ENCODE results near the gene RXFP4.
A peak's percentile ranks its signal among the peaks of the same experiment; 100 is the strongest.
"Not testable (repeated sequence)": the region's sequence is repeated elsewhere in the genome, so short reads cannot be mapped to it uniquely, and the experiment has no call there.

The RXFP4 gene, protein sequence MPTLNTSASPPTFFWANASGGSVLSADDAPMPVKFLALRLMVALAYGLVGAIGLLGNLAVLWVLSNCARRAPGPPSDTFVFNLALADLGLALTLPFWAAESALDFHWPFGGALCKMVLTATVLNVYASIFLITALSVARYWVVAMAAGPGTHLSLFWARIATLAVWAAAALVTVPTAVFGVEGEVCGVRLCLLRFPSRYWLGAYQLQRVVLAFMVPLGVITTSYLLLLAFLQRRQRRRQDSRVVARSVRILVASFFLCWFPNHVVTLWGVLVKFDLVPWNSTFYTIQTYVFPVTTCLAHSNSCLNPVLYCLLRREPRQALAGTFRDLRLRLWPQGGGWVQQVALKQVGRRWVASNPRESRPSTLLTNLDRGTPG

DNA sequence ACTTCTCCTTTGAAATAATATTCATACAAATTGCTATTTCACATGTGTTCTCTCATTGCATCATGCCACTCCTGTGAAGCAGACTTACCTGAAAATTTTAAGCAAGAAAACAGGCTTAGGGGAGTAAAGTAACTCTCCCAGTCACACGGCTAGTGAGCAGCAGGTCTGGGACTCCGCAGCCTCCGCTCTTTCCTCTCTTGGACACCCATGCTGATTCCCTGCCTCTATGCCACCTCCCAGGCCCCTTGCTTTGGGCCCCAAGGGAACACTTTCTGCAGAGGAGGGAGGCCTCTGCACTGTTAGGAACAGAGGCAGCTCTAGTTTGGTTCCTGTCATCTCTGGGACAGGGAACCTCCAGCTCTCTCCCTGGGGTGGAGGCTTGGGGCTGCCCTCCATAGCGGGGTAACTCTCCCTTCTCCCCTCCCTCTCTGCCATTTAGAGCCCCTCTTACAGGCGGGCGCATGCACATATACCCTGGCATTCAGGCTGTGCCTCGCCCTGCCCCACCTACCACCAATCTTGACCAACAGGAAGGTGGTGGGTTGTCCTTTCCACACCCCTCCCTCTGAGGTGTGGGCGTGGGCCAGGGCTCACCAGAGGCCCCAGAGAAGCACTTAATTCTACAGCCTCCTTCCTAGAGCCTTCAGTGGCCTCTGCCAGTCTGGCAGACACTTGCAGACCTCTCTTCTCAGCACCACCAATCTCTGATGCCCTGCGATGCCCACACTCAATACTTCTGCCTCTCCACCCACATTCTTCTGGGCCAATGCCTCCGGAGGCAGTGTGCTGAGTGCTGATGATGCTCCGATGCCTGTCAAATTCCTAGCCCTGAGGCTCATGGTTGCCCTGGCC, at the start of gene RXFP4:
TSS of gene RXFP4 (plus strand) at position 646 of the 852 bp plus-strand sequence. CDS start at position 718, 72 bp downstream.
- DNase-seq (ENCODE audit: low read depth in 3 of 3), result no peak

GRCh38 chr1:155892796-155893195, 48.6 kb upstream of the RXFP4 start:
- DNase-seq (ENCODE audit: low read depth in 3 of 3), result no peak

- no peak for DNase-seq (ENCODE audit: low read depth in 3 of 3)
Observed at GRCh38 chr1:155893389-155894142, 47.9 kb upstream of the RXFP4 start.

- DNase-seq (ENCODE audit: low read depth in 3 of 3), result not testable (repeated sequence)
Observed at GRCh38 chr1:155895617-155896016, 45.8 kb upstream of the RXFP4 start.

- DNase-seq (ENCODE audit: low read depth in 3 of 3), result not testable (repeated sequence)
Observed at GRCh38 chr1:155896476-155896875, 45.0 kb upstream of the RXFP4 start.

GRCh38 chr1:155897746-155898145, 43.7 kb upstream of the RXFP4 start:
- DNase-seq (ENCODE audit: low read depth in 3 of 3), result no peak

DNA sequence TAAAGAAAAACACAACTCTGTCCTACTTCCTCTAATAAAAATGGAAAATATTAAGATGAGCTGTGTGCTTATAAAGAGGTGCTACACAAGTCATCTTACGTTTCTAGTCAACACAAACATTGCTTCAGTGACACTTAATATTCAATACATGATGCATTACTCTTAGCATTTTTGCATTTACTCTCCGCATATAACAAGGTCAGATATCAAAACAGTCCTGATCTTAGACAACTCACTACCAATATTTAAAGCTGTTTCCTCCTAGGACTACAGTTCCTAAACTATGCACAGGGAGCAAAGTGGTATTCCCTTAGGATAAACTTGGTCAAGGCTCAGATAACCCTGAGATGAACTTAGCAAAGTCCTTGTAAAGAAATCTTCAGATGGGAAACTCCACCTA, 42.5 kb upstream of the RXFP4 start:
- no peak for DNase-seq (ENCODE audit: low read depth in 3 of 3)

- no peak for DNase-seq (ENCODE audit: low read depth in 3 of 3)
Observed at GRCh38 chr1:155899683-155900082, 41.8 kb upstream of the RXFP4 start.

DNA sequence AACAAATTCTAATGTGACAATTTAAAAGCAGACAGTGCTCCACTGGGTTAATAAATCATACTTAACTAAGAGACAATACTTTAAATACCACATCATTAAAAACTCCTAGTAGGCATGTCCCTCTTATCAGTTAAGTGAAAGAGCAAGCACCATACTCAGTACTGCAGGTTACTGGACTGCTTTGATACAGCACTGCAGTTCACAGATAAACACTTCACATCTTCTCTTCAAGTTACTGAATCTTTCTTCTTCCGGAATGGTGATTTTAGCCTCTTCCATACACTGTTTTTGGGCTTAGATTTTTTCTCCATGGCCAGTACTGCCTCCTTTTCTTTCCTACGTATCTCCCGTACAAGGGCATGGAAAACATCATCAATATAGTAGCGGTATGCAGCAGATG, 41.3 kb upstream of the RXFP4 start:
- no peak for DNase-seq (ENCODE audit: low read depth in 3 of 3)

GRCh38 chr1:155904261-155904660, 37.2 kb upstream of the RXFP4 start:
- DNase-seq (ENCODE audit: low read depth in 3 of 3), result no peak

- DNase-seq (ENCODE audit: low read depth in 3 of 3), result no peak
Observed at GRCh38 chr1:155909894-155910293, 31.5 kb upstream of the RXFP4 start.

GRCh38 chr1:155910621-155911121, 30.8 kb upstream of the RXFP4 start:
- no peak for DNase-seq (ENCODE audit: low read depth in 3 of 3)

DNA sequence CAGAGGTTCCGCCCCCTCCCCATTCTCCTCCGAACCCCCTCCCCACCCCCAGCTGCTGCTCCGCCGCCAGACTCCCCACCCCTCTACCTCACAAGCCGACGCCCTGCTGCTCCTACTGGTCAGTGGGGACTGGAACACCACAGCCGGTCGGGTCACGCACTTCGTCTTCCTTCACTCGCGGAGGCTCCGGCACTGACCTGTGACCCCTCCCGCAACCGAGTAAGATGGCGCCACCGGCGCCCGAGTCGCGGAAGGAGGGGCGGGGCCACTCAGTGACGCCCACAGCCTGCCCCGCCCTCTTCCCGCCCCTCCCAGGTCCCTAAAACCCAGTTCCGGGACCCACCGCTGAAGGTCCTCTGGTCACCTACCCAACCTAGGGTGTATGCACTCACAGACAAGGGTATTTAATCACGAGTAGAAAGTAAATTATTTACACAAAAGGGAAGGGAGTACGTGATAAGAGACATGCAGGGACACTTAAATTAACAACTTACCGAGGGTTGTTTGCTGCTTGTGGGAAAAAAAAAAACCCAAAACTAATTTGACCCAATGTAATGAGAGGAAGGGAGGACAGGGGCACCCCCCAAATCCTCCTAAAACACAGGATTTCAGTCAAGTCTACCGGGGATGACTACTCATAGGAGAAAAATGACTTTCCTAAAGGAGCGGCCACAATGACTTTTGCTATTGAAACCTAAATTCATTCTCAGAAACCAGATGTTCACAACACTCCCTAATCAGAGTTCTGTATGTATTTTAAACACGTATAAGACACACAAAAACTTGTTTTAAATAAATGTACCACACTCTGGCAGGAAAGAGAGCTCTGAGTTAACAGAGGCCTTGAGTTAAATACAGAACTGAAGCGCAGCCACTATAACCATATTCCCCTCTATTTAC, 30.0 kb upstream of the RXFP4 start, which contains the start of gene RIT1:
TSS of gene RIT1 (minus strand) at position 194 of the 900 bp plus-strand sequence. CDS start 588 bp downstream, outside the sequence.
- peak; percentile 67 to 77 (median 69) for DNase-seq (ENCODE audit: low read depth in 3 of 3)

DNA sequence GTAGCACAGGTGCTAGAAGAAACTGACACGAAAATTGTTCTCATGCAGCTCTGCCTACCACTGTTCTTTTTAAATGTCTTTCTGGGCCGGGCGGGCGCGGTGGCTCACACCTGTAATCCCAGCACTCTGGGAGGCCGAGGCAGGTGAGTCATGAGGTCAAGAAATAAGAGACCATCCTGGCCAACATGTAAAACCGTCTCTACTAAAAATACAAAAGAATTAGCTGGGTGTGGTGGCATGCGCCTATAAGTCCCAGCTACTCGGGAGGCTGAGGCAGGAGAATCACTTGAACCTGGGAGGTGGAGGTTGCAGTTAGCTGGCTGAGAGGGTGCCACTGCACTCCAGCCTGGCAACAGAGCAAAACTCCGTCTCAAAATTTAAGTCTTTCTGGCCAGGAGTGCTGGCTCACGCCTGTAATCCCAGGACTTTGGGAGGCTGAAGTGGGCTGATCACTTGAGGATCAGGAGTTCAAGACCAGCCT, 29.3 kb upstream of the RXFP4 start:
- DNase-seq (ENCODE audit: low read depth in 3 of 3), result no peak

DNA sequence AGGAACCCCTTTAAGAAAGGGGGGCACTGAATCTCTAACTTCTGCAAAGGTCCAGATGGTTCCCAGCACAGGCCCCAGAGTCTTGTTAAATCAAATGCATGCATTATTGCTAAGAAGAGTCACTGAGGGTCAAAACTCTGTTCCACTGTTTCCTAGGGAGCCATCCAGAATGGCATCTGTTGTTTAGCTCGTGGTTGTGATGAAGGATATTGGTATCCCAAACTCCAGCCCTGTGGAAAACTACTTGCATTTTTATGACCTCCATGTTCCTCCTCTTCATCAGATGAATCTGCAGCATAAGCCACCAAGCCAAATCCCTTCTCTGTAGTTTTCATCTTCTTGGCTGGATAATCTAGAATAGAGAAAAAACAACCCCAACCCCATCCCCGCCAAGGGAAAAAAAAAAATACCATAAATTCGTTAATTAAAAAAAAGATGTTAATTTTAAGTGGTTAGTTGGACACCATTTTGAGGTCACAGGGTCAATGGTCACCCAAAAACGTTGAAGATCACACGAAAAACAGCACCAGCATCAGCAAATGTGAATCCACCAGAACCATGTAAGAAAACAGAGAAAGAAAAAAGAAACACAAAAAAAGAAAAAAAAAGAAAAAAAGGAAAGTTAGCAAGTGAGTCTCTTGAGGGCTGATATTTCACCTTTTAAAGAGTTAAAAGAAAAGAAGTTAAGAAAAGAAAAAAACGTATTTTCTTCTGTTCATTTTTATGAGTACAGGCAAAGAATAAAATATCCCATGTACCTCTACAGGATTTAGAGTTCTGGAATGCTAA, 27.3 kb upstream of the RXFP4 start:
- no peak for DNase-seq (ENCODE audit: low read depth in 3 of 3)

DNA sequence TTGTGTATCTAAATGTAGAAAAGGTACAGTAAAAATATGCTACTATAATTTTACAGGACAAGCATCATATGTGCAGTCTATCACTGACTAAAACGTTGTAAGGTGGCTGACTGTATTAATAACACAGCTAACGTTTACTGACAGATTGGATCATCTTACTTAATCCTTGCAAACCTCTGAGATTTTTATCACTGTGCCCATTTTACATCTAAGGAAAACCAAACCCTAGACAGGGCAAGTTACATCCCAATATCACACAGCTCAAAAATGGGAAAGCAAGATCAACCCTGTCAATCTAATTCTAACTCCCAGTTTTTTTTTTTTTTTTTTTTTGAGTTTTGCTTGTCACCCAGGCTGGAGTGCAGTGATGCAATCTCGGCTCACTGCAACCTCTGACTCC, 22.8 kb upstream of the RXFP4 start:
- no peak for DNase-seq (ENCODE audit: low read depth in 3 of 3)

GRCh38 chr1:155919801-155920200, 21.6 kb upstream of the RXFP4 start:
- no peak for DNase-seq (ENCODE audit: low read depth in 3 of 3)

DNA sequence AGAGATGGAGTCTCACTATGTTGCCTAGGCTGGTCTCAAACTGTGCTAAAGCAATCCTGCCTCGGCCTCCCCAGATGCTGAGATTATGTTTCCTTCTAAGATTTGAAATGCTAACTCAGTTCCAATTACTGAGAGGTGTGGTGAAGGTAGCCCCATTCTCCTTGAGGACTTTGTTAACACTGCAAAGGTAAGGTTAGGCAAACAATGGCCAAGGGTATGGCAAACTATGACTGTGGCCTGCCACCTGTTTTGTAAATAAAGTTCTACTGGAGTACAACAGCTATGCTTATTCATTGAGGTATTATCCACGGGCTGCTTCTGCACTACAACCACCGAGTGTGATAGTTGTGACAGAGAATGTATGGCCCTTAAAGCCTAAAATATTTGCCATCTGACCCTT, 20.7 kb upstream of the RXFP4 start:
- no peak for DNase-seq (ENCODE audit: low read depth in 3 of 3)

- no peak for DNase-seq (ENCODE audit: low read depth in 3 of 3)
Observed at GRCh38 chr1:155925506-155925905, 15.9 kb upstream of the RXFP4 start.

DNA sequence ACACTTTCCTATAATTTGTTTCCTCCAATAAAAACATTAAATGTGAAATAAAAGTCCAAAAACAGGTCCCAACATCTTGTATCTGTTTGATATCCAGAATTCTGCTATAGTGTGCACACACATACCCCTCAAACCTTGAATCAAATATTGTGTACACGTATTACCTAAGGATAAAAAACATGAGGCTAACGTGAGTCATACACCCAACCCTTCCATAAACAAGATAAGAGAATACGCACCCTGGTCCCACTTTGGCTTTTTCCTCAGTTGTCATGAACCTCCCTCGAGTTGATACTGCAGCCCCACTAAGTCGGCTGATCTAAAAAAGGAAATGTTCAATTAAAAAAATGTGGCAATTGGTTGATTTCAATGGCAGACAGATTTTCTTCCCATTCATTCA, 12.4 kb upstream of the RXFP4 start:
- no peak for DNase-seq (ENCODE audit: low read depth in 3 of 3)
